ENCODE measurements around the gene RNF180. TPM values are rescaled to one million over a fixed set of nuclear protein-coding genes. Genes with fewer than 3 reads are reported as not detected.

RNF180 gene
- total and polyA plus RNA-seq, 2 donors (not counting 3 experiments of a cell fraction or from before 2014, with no cell fraction given): 0.62 to 5.6 TPM

DNA sequence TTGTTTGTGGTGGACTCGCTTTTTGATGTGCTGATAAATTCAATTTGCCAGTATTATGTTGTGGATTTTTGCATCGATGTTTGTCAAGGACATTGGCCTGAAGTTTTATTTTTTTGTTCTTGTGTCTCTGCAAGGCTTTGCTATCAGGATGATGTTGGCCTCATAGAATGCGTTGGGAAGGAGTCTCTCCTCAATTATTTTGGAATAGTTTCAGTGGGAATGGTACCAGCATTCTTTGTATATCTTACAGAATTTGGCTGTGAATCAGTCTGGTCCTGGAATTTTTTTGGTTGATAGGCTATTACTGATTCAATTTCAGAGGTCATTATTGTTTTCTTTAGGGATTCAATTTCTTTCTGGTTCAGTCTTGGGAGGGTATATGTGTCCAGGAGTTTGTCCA, 198.8 kb downstream of the RNF180 start:
- Histone ChIP-seq H3K4me3 (replicated peaks in 1 of 3; ENCODE audit: insufficient read depth in 1 of 3, low read depth in 1 of 3, low read length in 3 of 3) (no peak overlapping the region), H3K79me2 (ENCODE audit: control insufficient read depth, insufficient read depth, low read length) (no peaks in the 10 kb centered on the region), H3K27ac (ENCODE audit: insufficient read depth, low read depth, low read length) (no peak overlapping the region), H3K4me1 (ENCODE audit: control insufficient read depth, extremely low read depth, insufficient read depth, low read length) (no peaks in the 10 kb centered on the region), H3K4me2 (ENCODE audit: insufficient read depth, low read length) (no peak overlapping the region), H3K9me3 (replicated peaks; ENCODE audit: control insufficient read depth, insufficient read depth, low read length) (no peaks in the 10 kb centered on the region), H3K27me3 (ENCODE audit: control insufficient read depth in 2 of 2, insufficient read depth in 2 of 2, low read length in 2 of 2) (no peaks in the 10 kb centered on the region), H3K9ac (replicated peaks; ENCODE audit: extremely low read depth, insufficient read depth, low read length) (no peak overlapping the region), H3K36me3 (ENCODE audit: control insufficient read depth in 2 of 2, extremely low read depth in 1 of 2, insufficient read depth in 2 of 2, low read length in 2 of 2) (no peaks in the 10 kb centered on the region), H3K9me1 (replicated peaks; ENCODE audit: control insufficient read depth, extremely low read depth, insufficient read depth, low read length) (no peaks in the 10 kb centered on the region), H2AFZ (ENCODE audit: low read depth, low read length) (no peak overlapping the region), H4K20me1 (replicated peaks; ENCODE audit: control insufficient read depth, extremely low read depth, insufficient read depth, low read length) (no peaks in the 10 kb centered on the region)
- TF ChIP-seq GATA2 (IDR thresholded peaks at IDR 0.05; ENCODE audit: insufficient read depth, insufficient read length, low read depth, low read length) (no peak), POLR2AphosphoS5 (IDR thresholded peaks at IDR 0.05; ENCODE audit: insufficient read depth, low read depth, low read length) (no peak), MYC (IDR thresholded peaks at IDR 0.05; ENCODE audit: low read depth, low read length) (no peak), POLR2A (IDR thresholded peaks at IDR 0.05; ENCODE audit: low read depth, low read length) (no peak), JUN (IDR thresholded peaks at IDR 0.05; ENCODE audit: borderline replicate concordance, insufficient read depth, insufficient read length, low read depth) (no peak), MAX (IDR thresholded peaks at IDR 0.05; ENCODE audit: insufficient read depth, insufficient read length) (no peak), EZH2 (IDR thresholded peaks at IDR 0.05; ENCODE audit: borderline replicate concordance, low read depth, low read length, severe bottlenecking) (no peak), FOS (IDR thresholded peaks at IDR 0.05; ENCODE audit: borderline replicate concordance, insufficient read depth, low read length) (no peak), CTCF (IDR thresholded peaks at IDR 0.05; ENCODE audit: extremely low read depth in 1 of 2, insufficient read depth in 1 of 2, low read depth in 1 of 2, low read length in 2 of 2) (no peak)
- intact Hi-C loops (cut with micrococcal nuclease) (no loop called here), dilution Hi-C loops (cut with MboI; ENCODE audit: extremely low pct_ligation_motif_present, low sequenced_read_pairs) (no loop called here)
- DNase-seq (ENCODE audit: low read depth, low spot score) (no peak), FAIRE-seq (no peak)
- BruUV-seq (replicated peaks): no TSS peak
- POLR2A ChIA-PET: no interaction called here
- CTCF ChIA-PET: no interaction called here

All from endothelial cell of umbilical vein (primary cell).